Measurements from ENCODE around the gene APPL2.
A peak's percentile ranks its signal among the peaks of the same experiment; 100 is the strongest.
"Not testable (repeated sequence)": the region's sequence is repeated elsewhere in the genome, so short reads cannot be mapped to it uniquely, and the experiment has no call there.

Gene APPL2

DNA sequence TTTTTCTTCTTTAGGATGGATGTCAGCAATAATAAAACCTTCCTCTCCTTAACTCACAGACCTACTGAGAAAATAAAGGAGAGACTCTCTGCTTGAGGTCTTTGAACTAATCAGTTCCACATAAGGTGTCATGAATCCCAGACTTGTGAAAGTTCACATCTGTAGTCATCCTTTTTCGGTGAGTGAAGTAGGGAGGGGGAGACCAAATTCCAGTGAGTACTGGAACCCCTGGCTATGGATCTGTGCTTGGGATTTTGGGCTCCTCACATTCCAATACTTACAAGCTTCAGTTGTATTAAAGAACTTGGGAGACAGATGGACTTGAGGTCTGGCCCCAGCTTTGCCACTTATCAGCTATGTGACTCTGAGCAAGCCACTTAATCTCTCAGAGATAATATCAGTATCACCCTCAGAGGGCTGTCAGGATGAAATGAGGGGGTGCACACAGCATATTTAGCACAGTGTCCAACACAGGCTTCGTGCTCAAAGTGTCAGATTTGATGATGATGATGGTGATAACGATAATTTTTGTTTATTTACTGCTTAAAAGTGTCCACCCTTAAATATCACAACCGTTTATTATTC, 34.8 kb upstream of the APPL2 start:
- DNase-seq: no peak
- Mint-ChIP-seq H3K27me3 (no peaks in the 10 kb centered on the region), H3K4me1 (ENCODE audit: low read depth in 2 of 2) (peaks cover 0 to 3% of the 10 kb centered on the region in 2 donors), H3K27ac (no peak overlapping the region), H3K9me3 (no peaks in the 10 kb centered on the region), H3K4me3 (no peak overlapping the region), H3K36me3 (ENCODE audit: insufficient read depth) (no peaks in the 10 kb centered on the region)
- ATAC-seq (replicated peaks): no peak

DNA sequence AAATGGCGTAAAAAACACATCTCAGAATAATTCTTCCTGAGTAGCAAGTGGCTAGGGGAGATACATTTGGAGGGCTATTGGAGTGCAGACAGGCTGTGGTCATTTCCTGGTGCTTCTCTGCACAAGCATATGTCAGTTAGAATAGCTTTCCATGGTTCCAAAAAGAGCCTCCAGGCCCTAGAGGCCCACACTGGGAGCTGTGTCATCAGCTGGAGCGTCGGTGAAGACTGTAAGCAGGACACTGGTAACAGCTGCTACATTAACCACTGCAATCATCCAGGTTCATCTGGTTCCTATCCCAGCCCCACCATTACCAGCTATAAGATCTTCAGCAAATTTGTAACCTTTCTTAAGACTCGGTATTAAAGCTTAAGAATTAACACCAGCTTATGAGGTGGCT, 31.7 kb upstream of the APPL2 start:
- Mint-ChIP-seq H3K9me3 (no peaks in the 10 kb centered on the region), H3K27ac (no peak overlapping the region), H3K36me3 (ENCODE audit: insufficient read depth) (no peaks in the 10 kb centered on the region), H3K4me3 (no peak overlapping the region), H3K4me1 (ENCODE audit: low read depth in 2 of 2) (peaks cover 0 to 3% of the 10 kb centered on the region in 2 donors), H3K27me3 (peaks cover 9 to 24% of the 10 kb centered on the region in 2 donors)
- ATAC-seq (replicated peaks): no peak
- DNase-seq: no peak

DNA sequence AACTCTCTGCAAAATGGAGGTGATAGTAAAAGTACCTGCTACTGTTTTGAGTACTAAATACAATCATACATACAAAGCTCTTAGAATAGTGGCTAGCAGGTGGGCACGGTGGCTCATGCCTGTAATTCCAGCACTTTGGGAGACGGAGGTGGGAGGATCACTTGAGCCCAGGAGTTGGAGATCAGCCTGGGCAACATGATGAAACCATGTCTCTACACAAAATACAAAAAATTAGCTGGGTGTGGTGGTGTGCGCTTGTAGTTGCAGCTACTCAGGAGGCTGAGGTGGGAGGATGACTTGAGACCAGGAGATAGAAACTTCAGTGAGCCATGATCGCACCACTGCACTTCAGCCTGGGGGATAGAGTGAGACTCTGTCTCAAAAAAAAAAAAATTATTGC, 28.8 kb upstream of the APPL2 start:
- ATAC-seq (replicated peaks) (no peak), DNase-seq (no peak)
- Mint-ChIP-seq H3K36me3 (ENCODE audit: insufficient read depth) (no peaks in the 10 kb centered on the region), H3K4me1 (ENCODE audit: low read depth in 2 of 2) (no peaks in the 10 kb centered on the region), H3K4me3 (no peak overlapping the region), H3K27me3 (peaks cover 26 to 52% of the 10 kb centered on the region in 2 donors), H3K9me3 (no peaks in the 10 kb centered on the region), H3K27ac (no peak overlapping the region)

DNA sequence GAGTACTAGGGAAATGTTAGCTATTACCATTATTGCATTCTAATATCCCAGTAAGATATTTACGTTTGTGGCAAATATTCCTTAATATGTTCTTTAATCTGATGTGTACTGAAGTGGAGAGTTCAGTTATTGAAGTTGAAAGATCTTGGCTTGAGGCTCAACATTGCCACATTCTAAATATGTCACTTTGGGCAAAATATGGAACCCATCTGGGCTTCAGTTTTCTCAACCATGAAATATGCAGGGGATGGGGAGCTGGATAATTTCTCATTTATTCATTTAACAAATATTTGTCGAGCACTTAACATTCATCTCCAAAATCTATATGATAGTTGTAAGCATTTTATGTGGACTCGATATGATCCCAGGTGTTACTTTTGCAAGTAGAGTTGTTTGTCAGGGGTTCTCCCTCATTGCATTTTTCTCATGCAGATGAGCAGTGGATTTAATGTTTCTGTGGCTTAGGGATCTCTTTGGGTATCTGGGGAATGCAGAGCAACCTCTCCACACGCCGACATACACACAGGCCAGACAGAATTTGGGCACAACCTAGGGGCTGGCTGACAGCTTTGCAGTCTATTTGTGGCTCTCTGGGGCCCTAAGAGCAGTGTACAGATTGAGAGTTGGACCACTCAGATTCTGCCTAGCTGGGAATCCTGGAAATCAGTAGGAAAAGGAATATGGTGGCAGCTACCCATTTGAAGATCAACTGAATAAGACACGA, 26.6 kb upstream of the APPL2 start:
- no peak overlapping the region for H3K4me3 Mint-ChIP-seq
- H3K9me3 Mint-ChIP-seq: no peaks in the 10 kb centered on the region
- no peak overlapping the region for H3K27ac Mint-ChIP-seq
- H3K36me3 Mint-ChIP-seq (ENCODE audit: insufficient read depth): no peaks in the 10 kb centered on the region
- ATAC-seq (replicated peaks) (no peak), DNase-seq (no peak)
- H3K4me1 Mint-ChIP-seq (ENCODE audit: low read depth in 2 of 2): no peaks in the 10 kb centered on the region
- H3K27me3 Mint-ChIP-seq: peaks cover 26 to 64% of the 10 kb centered on the region in 2 donors

DNA sequence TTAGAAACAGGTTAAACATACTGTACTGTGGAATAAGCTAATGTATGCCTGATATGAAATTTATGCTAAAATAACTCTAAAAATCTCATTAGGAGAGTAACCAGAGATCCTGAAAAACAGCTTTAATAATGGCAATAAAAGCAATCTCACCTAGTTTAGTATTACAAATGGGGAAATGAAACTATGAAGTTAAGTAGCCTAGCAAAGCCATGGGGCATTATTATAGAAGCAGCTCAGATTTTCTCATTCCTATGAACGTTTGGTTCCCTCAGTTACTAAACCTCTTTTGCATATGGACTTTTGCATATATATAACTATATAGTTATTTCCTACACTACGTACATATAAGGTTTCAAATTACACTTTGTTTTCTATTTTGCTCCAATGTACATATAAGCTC, 25.0 kb upstream of the APPL2 start:
- DNase-seq (no peak), ATAC-seq (replicated peaks) (no peak)
- Mint-ChIP-seq H3K27me3 (peaks cover 26 to 64% of the 10 kb centered on the region in 2 donors), H3K9me3 (no peaks in the 10 kb centered on the region), H3K27ac (no peak overlapping the region), H3K4me3 (no peak overlapping the region), H3K4me1 (ENCODE audit: low read depth in 2 of 2) (no peaks in the 10 kb centered on the region), H3K36me3 (ENCODE audit: insufficient read depth) (no peaks in the 10 kb centered on the region)

DNA sequence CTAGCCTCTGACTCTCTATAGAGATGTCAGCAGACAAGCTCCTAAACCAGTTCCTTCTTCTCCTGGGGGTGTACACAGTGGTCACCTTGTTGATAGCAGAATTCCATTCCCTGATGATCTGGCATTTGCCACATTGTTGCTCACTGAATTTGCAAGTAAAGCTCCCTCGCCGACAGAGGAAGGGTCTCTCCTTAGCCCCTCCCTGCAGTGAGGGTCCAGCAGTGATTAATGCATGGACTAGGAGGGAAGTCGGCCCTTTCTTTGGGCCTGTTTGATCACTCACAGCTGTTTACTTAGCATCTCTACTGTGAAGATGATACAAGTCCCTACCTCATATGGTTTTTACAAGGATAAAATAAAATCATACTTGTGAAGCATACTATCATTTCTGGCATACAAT, 23.3 kb upstream of the APPL2 start:
- H3K4me3 Mint-ChIP-seq: no peak overlapping the region
- no peaks in the 10 kb centered on the region for H3K4me1 Mint-ChIP-seq (ENCODE audit: low read depth in 2 of 2)
- no peaks in the 10 kb centered on the region for H3K36me3 Mint-ChIP-seq (ENCODE audit: insufficient read depth)
- peaks cover 26 to 55% of the 10 kb centered on the region in 2 donors for H3K27me3 Mint-ChIP-seq
- DNase-seq (no peak), ATAC-seq (replicated peaks) (no peak)
- no peaks in the 10 kb centered on the region for H3K9me3 Mint-ChIP-seq
- H3K27ac Mint-ChIP-seq: no peak overlapping the region

DNA sequence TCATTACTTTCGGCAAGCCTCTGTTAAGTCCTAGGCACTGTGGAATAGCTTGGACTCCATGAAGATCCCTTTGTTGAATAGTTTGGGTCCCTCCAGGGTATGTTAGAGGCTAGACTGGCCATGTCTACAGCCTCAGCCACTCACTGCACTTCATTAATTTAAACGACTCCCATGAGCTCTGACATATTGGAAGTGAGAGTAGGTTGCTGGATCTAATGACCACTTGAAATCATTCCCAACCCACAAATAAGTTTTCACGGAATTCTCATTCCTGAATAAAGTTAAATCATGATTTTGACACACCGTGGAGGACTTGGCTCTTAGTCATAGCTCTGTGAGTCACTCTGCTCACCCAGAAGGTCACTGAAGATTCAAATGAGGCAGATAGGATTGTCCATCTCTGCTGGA, 21.4 kb upstream of the APPL2 start:
- H3K4me1 Mint-ChIP-seq (ENCODE audit: low read depth in 2 of 2): no peaks in the 10 kb centered on the region
- H3K9me3 Mint-ChIP-seq: no peaks in the 10 kb centered on the region
- ATAC-seq (replicated peaks) (no peak), DNase-seq (no peak)
- no peaks in the 10 kb centered on the region for H3K36me3 Mint-ChIP-seq (ENCODE audit: insufficient read depth)
- no peak overlapping the region for H3K4me3 Mint-ChIP-seq
- no peak overlapping the region for H3K27ac Mint-ChIP-seq
- peaks cover 14 to 36% of the 10 kb centered on the region in 2 donors for H3K27me3 Mint-ChIP-seq

DNA sequence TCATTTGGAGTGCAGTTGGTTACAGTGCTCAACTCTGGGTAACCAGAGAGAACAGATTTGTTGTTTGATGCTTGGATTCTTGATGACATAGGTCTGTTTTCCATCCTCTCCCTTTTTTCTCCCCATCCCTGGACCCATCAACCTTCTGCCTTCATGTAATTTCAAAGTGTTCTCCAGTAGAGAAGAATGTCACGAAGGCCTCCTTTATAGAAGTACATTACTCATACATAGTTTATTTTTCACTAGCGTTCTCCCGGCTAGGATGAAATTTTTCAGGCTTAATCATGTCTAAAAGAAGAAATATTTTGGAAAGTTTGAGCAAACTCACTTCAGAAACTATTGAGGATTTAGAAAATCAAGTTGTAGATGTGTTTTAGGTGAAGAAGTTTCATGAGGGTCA, 20.9 kb upstream of the APPL2 start:
- Mint-ChIP-seq H3K4me1 (ENCODE audit: low read depth in 2 of 2) (no peaks in the 10 kb centered on the region), H3K36me3 (ENCODE audit: insufficient read depth) (no peaks in the 10 kb centered on the region), H3K9me3 (no peaks in the 10 kb centered on the region), H3K27me3 (peaks cover 10 to 32% of the 10 kb centered on the region in 2 donors), H3K4me3 (no peak overlapping the region), H3K27ac (no peak overlapping the region)
- DNase-seq (no peak), ATAC-seq (replicated peaks) (no peak)

DNA sequence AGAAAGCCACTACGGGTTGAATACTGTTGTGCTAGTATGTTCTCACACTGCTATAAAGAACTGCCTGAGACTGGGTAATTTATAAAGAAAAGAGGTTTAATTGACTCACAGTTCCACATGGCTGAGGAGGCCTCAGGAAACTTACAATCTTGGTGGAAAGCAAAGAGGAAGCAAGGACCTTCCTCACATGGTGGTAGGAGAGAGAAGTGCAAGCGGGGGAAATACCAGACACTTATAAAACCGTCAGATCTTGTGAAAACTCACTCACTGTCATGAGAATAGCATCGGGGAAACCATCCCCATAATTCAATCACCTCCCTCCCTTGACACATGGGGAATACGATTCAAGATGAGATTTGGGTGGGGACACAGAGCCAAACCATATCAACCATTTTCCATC, 20.5 kb upstream of the APPL2 start:
- peaks cover 9 to 27% of the 10 kb centered on the region in 2 donors for H3K27me3 Mint-ChIP-seq
- H3K36me3 Mint-ChIP-seq (ENCODE audit: insufficient read depth); H3K4me3 Mint-ChIP-seq; ATAC-seq (replicated peaks); H3K4me1 Mint-ChIP-seq (ENCODE audit: low read depth in 2 of 2); H3K9me3 Mint-ChIP-seq; DNase-seq; H3K27ac Mint-ChIP-seq: not testable (repeated sequence)

DNA sequence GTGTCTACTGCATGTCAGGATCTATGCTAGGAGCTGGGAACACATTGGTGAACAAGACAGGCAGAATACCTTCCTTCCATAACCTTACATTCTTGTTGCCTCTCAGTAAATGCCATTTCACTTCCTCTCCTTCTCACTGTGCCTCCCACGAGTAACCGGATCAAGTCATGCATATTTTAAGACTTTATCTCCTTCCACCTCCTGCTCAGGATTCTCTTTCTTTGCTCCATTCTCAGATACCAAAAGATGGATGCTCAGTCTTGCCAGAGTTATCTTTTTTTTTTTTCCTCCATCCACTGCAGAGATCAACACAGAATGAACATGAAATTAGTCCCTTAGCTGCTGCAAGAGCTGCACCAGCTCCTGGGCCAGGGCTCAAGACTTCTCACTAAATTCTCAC, 20.0 kb upstream of the APPL2 start:
- Mint-ChIP-seq H3K36me3 (ENCODE audit: insufficient read depth) (no peaks in the 10 kb centered on the region), H3K4me1 (ENCODE audit: low read depth in 2 of 2) (no peaks in the 10 kb centered on the region), H3K27me3 (peaks cover 9 to 24% of the 10 kb centered on the region in 2 donors), H3K27ac (no peak overlapping the region), H3K4me3 (no peak overlapping the region), H3K9me3 (no peaks in the 10 kb centered on the region)
- ATAC-seq (replicated peaks): no peak
- DNase-seq: no peak

DNA sequence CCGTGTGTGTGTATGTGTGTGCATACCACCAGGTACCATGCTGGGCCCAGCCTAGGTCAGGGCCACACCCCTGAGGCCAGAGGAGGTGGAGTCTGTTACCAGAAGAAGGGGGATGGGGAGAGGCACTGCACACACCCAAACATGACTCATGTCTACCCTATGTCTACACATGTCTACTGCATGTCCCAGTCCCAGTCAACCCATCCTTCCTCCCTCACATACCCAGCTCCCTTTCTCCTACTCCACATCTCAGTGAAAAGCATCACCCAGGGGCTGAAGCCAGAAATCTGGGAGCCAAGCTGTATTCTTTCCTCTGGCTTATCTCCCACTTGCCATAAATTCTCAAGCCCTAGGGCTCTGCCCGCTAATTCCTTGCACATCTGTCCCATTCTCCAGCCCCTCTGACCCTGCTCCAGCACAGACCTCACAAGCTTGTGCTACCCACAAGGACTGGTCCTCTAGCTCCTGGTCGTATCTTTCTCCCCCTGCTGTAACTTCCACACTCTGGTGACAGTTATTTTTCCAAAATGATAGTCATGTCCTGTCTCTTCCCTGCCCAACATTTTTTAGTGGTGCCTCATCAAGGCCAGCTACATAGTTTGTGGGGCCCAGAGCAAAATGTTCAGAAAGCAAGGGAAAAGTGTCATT, 18.0 kb upstream of the APPL2 start:
- Mint-ChIP-seq H3K27me3 (peaks cover 0 to 5% of the 10 kb centered on the region in 2 donors), H3K27ac (peak overlapping the region in 1 of 2 donors; percentile 2), H3K9me3 (no peaks in the 10 kb centered on the region), H3K4me3 (no peak overlapping the region), H3K36me3 (ENCODE audit: insufficient read depth) (no peaks in the 10 kb centered on the region), H3K4me1 (ENCODE audit: low read depth in 2 of 2) (no peaks in the 10 kb centered on the region)
- no peak for ATAC-seq (replicated peaks)
- no peak for DNase-seq

DNA sequence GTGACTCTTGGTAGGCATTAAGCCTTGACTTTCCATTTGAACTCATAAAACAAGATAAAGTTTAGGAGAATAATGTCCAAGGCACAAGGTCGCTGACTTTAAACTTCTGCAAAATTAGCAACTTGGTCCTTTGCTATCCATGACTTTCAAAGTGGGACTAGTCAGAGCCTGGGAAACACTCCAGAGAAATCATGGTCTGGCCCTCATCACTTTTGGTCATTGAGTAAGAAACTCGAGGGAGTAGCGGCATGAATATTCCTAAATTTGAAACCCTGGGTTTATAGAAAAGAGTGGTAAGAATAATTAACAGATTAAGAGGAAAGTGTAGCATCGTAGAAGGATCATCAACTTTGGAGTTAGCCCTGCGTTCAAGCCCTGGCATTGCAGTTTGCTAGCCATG, 16.9 kb upstream of the APPL2 start:
- Mint-ChIP-seq H3K27ac (peak overlapping the region in 1 of 2 donors; percentile 13), H3K4me3 (no peak overlapping the region), H3K9me3 (no peaks in the 10 kb centered on the region), H3K27me3 (no peaks in the 10 kb centered on the region), H3K36me3 (ENCODE audit: insufficient read depth) (no peaks in the 10 kb centered on the region), H3K4me1 (ENCODE audit: low read depth in 2 of 2) (no peaks in the 10 kb centered on the region)
- ATAC-seq (replicated peaks): no peak
- DNase-seq: no peak

DNA sequence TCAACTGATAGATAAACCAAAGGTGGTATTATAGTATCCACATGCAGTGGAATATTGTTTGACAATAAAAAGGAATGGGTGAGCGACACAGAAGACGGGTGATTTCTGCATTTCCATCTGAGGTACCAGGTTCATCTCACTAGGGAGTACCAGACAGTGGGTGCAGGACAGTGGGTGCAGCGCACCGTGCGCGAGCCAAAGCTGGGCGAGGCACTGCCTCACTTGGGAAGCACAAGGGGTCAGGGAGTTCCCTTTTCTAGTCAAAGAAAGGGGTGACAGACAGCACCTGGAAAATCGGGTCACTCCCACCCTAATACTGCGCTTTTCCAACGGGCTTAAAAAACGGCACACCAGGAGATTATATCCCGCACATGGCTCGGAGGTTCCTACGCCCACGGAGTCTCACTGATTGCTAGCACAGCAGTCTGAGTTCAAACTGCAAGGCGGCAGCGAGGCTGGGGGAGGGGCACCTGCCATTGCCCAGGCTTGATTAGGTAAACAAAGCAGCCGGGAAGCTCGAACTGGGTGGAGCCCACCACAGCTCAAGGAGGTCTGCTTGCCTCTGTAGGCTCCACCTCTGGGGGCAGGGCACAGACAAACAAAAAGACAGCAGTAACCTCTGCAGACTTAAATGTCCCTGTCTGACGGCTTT, 9.9 kb upstream of the APPL2 start:
- not testable (repeated sequence) for H3K27ac Mint-ChIP-seq; H3K4me1 Mint-ChIP-seq (ENCODE audit: low read depth in 2 of 2)
- peaks cover 21 to 27% of the 10 kb centered on the region in 2 donors for H3K27me3 Mint-ChIP-seq

DNA sequence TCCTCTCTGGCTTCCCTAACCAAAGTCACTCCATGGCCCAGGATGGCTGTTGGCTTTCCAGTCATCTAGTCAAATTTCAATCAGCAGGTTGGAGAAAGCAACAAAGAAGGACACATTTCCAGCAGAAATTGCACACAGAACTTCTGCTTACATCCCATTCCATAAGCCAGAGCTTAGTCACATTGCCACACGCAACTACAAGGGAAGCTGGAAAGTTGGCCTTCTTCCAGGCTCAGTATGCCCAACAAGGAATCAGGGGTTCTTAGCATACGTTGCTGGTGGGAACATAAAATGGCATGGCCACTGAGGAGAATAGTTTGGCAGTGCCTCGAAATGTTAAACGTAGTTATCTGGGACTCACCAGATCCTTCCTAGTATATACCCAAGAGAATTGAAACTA, 9.3 kb upstream of the APPL2 start:
- Mint-ChIP-seq H3K4me1 (ENCODE audit: low read depth in 2 of 2) (no peaks in the 10 kb centered on the region), H3K27me3 (peaks cover 21 to 27% of the 10 kb centered on the region in 2 donors), H3K36me3 (ENCODE audit: insufficient read depth) (no peaks in the 10 kb centered on the region), H3K27ac (no peak overlapping the region), H3K4me3 (no peak overlapping the region), H3K9me3 (no peaks in the 10 kb centered on the region)
- DNase-seq (no peak), ATAC-seq (replicated peaks) (no peak)

More for the DNA sequence above, 9.9 kb upstream of the APPL2 start:
- not testable (repeated sequence) for ATAC-seq (replicated peaks); H3K9me3 Mint-ChIP-seq; H3K4me3 Mint-ChIP-seq; H3K36me3 Mint-ChIP-seq (ENCODE audit: insufficient read depth); DNase-seq
